ENCODE data around the gene MN1.

- TF ChIP-seq CTCF (conservative IDR thresholded peaks at IDR 0.05) (no peak), EZH2 (IDR thresholded peaks at IDR 0.05; ENCODE audit: low read depth) (no peak)
Measured at GRCh38 chr22:27714068-27714467, 87.5 kb downstream of the MN1 start.

Measured in PC-9 (cell line).